Lower lobe of right lung (tissue), 2 donors: ENCODE measurements around the gene GPR161. TPM values are rescaled to one million over a fixed set of nuclear protein-coding genes. Genes with fewer than 3 reads are reported as not detected.
A peak's percentile ranks its signal among the peaks of the same experiment; 100 is the strongest.

Experiments used
- ATAC-seq, 2 donors: fragments of 200-7000 bp; cut with Tn5 transposase; one replicate each; pipeline ENCODE4 v1.9.1; 2020 to 2022; ENCODE audit warnings: mild to moderate bottlenecking in 2 of 2, moderate library complexity in 2 of 2
- DNase-seq: peaks from one replicate; pipeline ENCODE4 v3.0.0-alpha.2; 2020
- H3K27ac ChIP-seq: fragments of 200-600 bp; one replicate; pipeline ENCODE4 v1.8.0; 2022
- H3K27me3 ChIP-seq: fragments of 200-600 bp; one replicate; pipeline ENCODE4 v1.8.0; 2022; ENCODE audit warnings: low read depth
- H3K36me3 ChIP-seq: fragments of 200-600 bp; one replicate; pipeline ENCODE4 v1.8.0; 2022; ENCODE audit warnings: mild to moderate bottlenecking
- H3K4me1 ChIP-seq: fragments of 200-600 bp; one replicate; pipeline ENCODE4 v1.8.0; 2022
- H3K4me3 ChIP-seq: fragments of 200-600 bp; one replicate; pipeline ENCODE4 v1.8.0; 2022; ENCODE audit warnings: mild to moderate bottlenecking
- H3K9me3 ChIP-seq: fragments of 200-600 bp; one replicate; pipeline ENCODE4 v1.8.0; 2022
- intact Hi-C: fragments of 100-400 bp; cut with DNase I; formaldehyde crosslinking; loops from one replicate; pipeline ENCODE4 v1.11.0; 2022
- total RNA-seq: library from RNA; stranded (reverse); fragmentation: NEBNext Ultra II Directional; extraction: Animal tissue kit (Norgen Biotek cat#: 25700); gene quantifications from one replicate; pipeline ENCODE4 v1.2.1, GENCODE V29; 2021
- TF ChIP-seq, protein P1 (sequence below): fragments of 200-600 bp; IDR thresholded peaks from one replicate; pipeline ENCODE4 v1.8.0; 2022; ENCODE audit warnings: antibody characterized with exemption, mild to moderate bottlenecking
- donor health status: DM: no; HTN: yes; CAD: no; lungs with severe emphysema.

The GPR161 gene
- total RNA-seq, 1 donor from 2014 or later = 9.6 TPM

GRCh38 chr1:168035345-168035744 lies 101.4 kb downstream of the GPR161 start:
- no peaks in the 10 kb centered on the region for H3K36me3 ChIP-seq
- H3K4me3 ChIP-seq = no peak overlapping the region
- H3K4me1 ChIP-seq = no peaks in the 10 kb centered on the region
- no peak for ATAC-seq
- H3K9me3 ChIP-seq = no peaks in the 10 kb centered on the region
- H3K27ac ChIP-seq = no peak overlapping the region
- intact Hi-C loops = no loop called here
- no peak for DNase-seq
- TF ChIP-seq, protein P1, sequence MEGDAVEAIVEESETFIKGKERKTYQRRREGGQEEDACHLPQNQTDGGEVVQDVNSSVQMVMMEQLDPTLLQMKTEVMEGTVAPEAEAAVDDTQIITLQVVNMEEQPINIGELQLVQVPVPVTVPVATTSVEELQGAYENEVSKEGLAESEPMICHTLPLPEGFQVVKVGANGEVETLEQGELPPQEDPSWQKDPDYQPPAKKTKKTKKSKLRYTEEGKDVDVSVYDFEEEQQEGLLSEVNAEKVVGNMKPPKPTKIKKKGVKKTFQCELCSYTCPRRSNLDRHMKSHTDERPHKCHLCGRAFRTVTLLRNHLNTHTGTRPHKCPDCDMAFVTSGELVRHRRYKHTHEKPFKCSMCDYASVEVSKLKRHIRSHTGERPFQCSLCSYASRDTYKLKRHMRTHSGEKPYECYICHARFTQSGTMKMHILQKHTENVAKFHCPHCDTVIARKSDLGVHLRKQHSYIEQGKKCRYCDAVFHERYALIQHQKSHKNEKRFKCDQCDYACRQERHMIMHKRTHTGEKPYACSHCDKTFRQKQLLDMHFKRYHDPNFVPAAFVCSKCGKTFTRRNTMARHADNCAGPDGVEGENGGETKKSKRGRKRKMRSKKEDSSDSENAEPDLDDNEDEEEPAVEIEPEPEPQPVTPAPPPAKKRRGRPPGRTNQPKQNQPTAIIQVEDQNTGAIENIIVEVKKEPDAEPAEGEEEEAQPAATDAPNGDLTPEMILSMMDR = no peak
- H3K27me3 ChIP-seq = no peaks in the 10 kb centered on the region

- ATAC-seq (no peak), DNase-seq (no peak)
- Histone ChIP-seq H3K27ac (no peak overlapping the region), H3K9me3 (no peaks in the 10 kb centered on the region), H3K4me1 (no peaks in the 10 kb centered on the region), H3K27me3 (no peaks in the 10 kb centered on the region), H3K36me3 (no peaks in the 10 kb centered on the region), H3K4me3 (no peak overlapping the region)
- TF ChIP-seq, protein P1 = no peak
- intact Hi-C loops = no loop called here
These were observed 104.7 kb downstream of the GPR161 start for GRCh38 chr1:168032029-168032428.

DNA sequence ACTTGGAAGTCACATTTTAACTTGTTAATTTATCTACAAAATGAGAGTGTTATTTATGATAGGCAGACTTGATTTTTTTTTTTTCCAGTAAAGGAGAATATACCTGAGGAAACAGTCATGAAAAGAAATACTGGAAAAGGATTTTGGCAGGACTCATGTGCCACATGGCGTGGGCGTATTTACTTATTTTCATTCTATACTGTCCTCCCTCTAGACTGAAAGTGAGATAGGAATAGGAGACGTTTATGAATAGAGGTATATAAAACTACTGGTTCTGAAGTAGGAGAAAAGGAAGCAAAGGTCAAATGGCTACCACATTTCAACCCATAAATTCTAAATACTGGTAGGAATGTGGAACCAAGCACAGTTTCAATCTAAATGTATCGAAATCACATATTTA lies 105.1 kb downstream of the GPR161 start:
- intact Hi-C loops = no loop called here
- TF ChIP-seq, protein P1 = no peak
- no peak for ATAC-seq
- H3K9me3 ChIP-seq = no peaks in the 10 kb centered on the region
- H3K27ac ChIP-seq = no peak overlapping the region
- no peaks in the 10 kb centered on the region for H3K4me1 ChIP-seq
- no peaks in the 10 kb centered on the region for H3K36me3 ChIP-seq
- DNase-seq = no peak
- H3K4me3 ChIP-seq = no peak overlapping the region
- no peaks in the 10 kb centered on the region for H3K27me3 ChIP-seq

DNA sequence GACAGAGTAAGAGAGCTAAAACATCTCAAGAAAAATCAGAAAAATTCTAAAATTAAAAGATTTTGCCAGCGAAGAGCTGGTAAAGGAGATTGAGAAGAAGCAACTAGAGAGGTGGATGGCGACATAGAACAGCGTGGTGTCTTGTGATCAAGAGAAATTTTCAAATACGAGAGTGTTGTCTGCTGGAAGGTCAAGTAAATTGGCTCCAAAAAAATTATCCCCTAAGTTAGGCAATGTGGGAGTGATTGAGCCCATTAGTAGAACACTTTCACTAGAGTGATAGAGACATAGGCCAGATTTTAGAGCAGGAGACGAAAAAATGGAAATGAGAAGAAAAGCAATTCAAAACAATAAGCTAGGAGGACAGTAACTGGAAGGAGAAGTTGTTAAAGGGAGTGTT lies 105.5 kb downstream of the GPR161 start:
- no peak overlapping the region for H3K27ac ChIP-seq
- H3K9me3 ChIP-seq = no peaks in the 10 kb centered on the region
- no peaks in the 10 kb centered on the region for H3K4me1 ChIP-seq
- DNase-seq = no peak
- TF ChIP-seq, protein P1 = no peak
- H3K36me3 ChIP-seq = no peaks in the 10 kb centered on the region
- intact Hi-C loops = no loop called here
- ATAC-seq = peak in 1 of 2 donors; percentile 19
- no peaks in the 10 kb centered on the region for H3K27me3 ChIP-seq
- no peak overlapping the region for H3K4me3 ChIP-seq

Other genes with a start within 250 kb of the GPR161 start
- gene ADCY10, start 222.8 kb downstream of the GPR161 start, total RNA-seq = 0.09 TPM
- 50.6 TPM for gene DCAF6, start 200.2 kb downstream of the GPR161 start, total RNA-seq
- gene MPC2, start 199.9 kb downstream of the GPR161 start, total RNA-seq = 49.6 TPM
- gene TIPRL, start 42.0 kb upstream of the GPR161 start, total RNA-seq = 23.7 TPM
- gene SFT2D2, start 89.1 kb upstream of the GPR161 start, total RNA-seq = 74.6 TPM
- 3.1 TPM for gene TBX19, start 143.9 kb upstream of the GPR161 start, total RNA-seq